RWPE2 (cell line): ENCODE measurements around the gene NMT2.

Source experiments
- ATAC-seq: fragments of 200-7000 bp; cut with Tn5 transposase; 3 replicates; pipeline ENCODE4 v1.9.1; 2021; ENCODE audit warnings: low read depth
- DNase-seq: peaks from one replicate; pipeline ENCODE4 v3.0.0-alpha.2; 2020; ENCODE audit warnings: low spot score
- H3K27ac ChIP-seq: fragments of 450-650 bp; 2 replicates; pipeline ENCODE4 v1.5.1; 2017; ENCODE audit warnings: mild to moderate bottlenecking; ENCODE audit not compliant: poor library complexity, severe bottlenecking
- H3K27me3 ChIP-seq: fragments of 250-450 bp; sonication (Bioruptor Pico); 2 replicates; pipeline ENCODE4 v1.5.1; 2021; ENCODE audit warnings: mild to moderate bottlenecking, moderate library complexity; ENCODE audit not compliant: insufficient read depth, poor library complexity, severe bottlenecking
- H3K36me3 ChIP-seq: fragments of 250-450 bp; sonication (Bioruptor Pico); 2 replicates; pipeline ENCODE4 v1.5.1; 2020; ENCODE audit warnings: low read depth, mild to moderate bottlenecking, moderate library complexity
- H3K4me1 ChIP-seq: fragments of 250-450 bp; sonication (Bioruptor Pico); 2 replicates; pipeline ENCODE4 v1.5.1; 2021; ENCODE audit warnings: mild to moderate bottlenecking, moderate library complexity; ENCODE audit not compliant: insufficient read depth, poor library complexity, severe bottlenecking
- H3K4me3 ChIP-seq: fragments of 250-450 bp; sonication (Bioruptor Pico); 2 replicates; pipeline ENCODE4 v1.5.1; 2021; ENCODE audit warnings: mild to moderate bottlenecking, moderate library complexity; ENCODE audit not compliant: severe bottlenecking
- H3K9me3 ChIP-seq: fragments of 250-450 bp; sonication (Bioruptor Pico); 2 replicates; pipeline ENCODE4 v1.5.1; 2021; ENCODE audit warnings: mild to moderate bottlenecking, moderate library complexity; ENCODE audit not compliant: severe bottlenecking
- CTCF ChIP-seq: fragments of 450-650 bp; IDR thresholded peaks from one replicate; pipeline ENCODE4 v1.5.1; 2017; ENCODE audit warnings: mild to moderate bottlenecking, moderate library complexity; ENCODE audit not compliant: poor library complexity, severe bottlenecking

NMT2 gene

GRCh38 chr10:15144788-15145187 is 23.7 kb downstream of the NMT2 start:
- no peaks in the 10 kb centered on the region for H3K9me3 ChIP-seq
- no peaks in the 10 kb centered on the region for H3K36me3 ChIP-seq
- no peaks in the 10 kb centered on the region for H3K27me3 ChIP-seq
- no peak for TF ChIP-seq CTCF
- no peak for ATAC-seq
- no peaks in the 10 kb centered on the region for H3K4me1 ChIP-seq
- H3K27ac ChIP-seq: no peak overlapping the region
- H3K4me3 ChIP-seq: no peak overlapping the region
- DNase-seq: no peak

DNA sequence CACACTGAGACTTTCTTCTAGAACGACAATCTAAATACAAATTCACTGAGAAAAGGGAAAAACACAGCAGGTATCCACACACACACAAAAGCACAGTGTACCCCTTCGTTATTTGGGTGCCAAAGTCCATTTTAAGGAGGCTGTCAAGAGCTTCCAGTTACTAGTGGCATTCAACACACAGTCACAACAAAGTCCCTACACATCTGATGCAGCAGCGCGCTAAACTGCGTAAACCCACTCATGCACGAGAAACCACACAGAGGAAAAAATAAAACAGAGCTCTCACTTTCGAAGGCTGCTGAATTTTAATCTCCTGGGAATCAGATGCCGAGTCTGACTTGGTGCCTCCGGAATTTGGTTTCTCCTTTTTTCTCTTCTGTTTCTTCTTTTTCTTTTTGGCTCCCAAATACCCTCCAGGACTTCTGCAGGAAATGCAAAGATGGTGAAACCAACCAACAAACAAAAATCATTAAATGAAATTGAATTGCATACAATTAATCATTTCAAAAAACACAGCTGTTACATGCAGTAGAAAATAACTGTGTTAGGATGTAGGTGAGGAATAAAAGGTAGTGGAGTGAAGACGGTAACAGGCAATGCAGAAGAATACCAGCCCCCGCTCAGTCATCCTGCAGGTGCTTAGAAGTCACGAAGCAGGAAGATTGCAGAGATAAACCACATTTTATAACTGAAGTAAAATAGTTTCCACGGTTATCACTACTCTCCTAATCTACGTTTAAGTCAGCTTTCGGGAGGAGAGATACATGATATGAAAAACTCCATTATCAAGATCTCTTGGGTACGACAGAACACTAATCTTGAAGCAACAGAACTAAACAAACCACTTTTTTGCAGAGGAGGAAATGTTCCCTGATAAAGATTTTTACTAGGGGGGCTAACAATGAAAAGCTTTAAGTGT is 27.1 kb downstream of the NMT2 start:
- H3K4me3 ChIP-seq: no peak overlapping the region
- TF ChIP-seq CTCF: no peak
- H3K27me3 ChIP-seq: no peaks in the 10 kb centered on the region
- no peak overlapping the region for H3K27ac ChIP-seq
- no peaks in the 10 kb centered on the region for H3K36me3 ChIP-seq
- no peaks in the 10 kb centered on the region for H3K4me1 ChIP-seq
- ATAC-seq (no peak), DNase-seq (no peak)
- no peaks in the 10 kb centered on the region for H3K9me3 ChIP-seq

DNA sequence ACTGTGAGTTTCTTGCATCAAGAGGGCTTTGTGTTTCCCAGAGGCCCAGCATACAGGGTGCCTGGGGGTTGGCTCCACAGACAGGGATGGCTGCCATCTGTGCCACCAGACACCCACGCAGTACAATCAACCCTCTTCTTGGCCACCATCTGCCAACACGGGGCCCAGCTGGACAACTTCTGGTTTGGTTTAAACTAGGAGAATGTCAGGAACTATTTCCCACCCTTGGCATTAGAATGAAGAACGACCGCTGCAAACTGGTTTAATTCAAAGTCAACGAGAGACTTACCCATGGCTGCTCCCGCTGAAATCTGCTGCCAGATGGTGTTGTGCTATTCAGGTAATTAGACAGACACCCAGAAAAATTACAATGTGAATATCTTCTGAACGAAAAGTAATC is 27.8 kb downstream of the NMT2 start:
- Histone ChIP-seq H3K27me3 (no peaks in the 10 kb centered on the region), H3K36me3 (no peaks in the 10 kb centered on the region), H3K9me3 (no peaks in the 10 kb centered on the region), H3K4me1 (no peaks in the 10 kb centered on the region), H3K27ac (no peak overlapping the region), H3K4me3 (no peak overlapping the region)
- no peak for TF ChIP-seq CTCF
- ATAC-seq (no peak), DNase-seq (no peak)

- Histone ChIP-seq H3K27ac (no peak overlapping the region), H3K4me3 (no peak overlapping the region), H3K36me3 (peaks cover 11% of the 10 kb centered on the region; the same call in 1 of the 2 replicates), H3K4me1 (no peaks in the 10 kb centered on the region), H3K9me3 (no peaks in the 10 kb centered on the region), H3K27me3 (no peaks in the 10 kb centered on the region)
- DNase-seq (no peak), ATAC-seq (no peak)
- no peak for TF ChIP-seq CTCF
Measured at GRCh38 chr10:15137636-15138035, 30.9 kb downstream of the NMT2 start.

- Histone ChIP-seq H3K4me1 (no peaks in the 10 kb centered on the region), H3K4me3 (no peak overlapping the region), H3K27me3 (no peaks in the 10 kb centered on the region), H3K27ac (no peak overlapping the region), H3K9me3 (no peaks in the 10 kb centered on the region), H3K36me3 (peaks cover 11% of the 10 kb centered on the region; the same call in 1 of the 2 replicates)
- DNase-seq: no peak
- TF ChIP-seq CTCF: no peak
- no peak for ATAC-seq
Measured at GRCh38 chr10:15137036-15137359, 31.5 kb downstream of the NMT2 start.
